GM21786 (cell line): ENCODE results near the gene DNAH2.

Experiments
- ATAC-seq: cut with Tn5 transposase; IDR thresholded peaks from one replicate; pipeline ENCODE4 v1.9.1; 2021; ENCODE audit not compliant: unreplicated experiment

Gene DNAH2

GRCh38 chr17:7837408-7838088, 120.0 kb downstream of the DNAH2 start:
- no peak for ATAC-seq

DNA sequence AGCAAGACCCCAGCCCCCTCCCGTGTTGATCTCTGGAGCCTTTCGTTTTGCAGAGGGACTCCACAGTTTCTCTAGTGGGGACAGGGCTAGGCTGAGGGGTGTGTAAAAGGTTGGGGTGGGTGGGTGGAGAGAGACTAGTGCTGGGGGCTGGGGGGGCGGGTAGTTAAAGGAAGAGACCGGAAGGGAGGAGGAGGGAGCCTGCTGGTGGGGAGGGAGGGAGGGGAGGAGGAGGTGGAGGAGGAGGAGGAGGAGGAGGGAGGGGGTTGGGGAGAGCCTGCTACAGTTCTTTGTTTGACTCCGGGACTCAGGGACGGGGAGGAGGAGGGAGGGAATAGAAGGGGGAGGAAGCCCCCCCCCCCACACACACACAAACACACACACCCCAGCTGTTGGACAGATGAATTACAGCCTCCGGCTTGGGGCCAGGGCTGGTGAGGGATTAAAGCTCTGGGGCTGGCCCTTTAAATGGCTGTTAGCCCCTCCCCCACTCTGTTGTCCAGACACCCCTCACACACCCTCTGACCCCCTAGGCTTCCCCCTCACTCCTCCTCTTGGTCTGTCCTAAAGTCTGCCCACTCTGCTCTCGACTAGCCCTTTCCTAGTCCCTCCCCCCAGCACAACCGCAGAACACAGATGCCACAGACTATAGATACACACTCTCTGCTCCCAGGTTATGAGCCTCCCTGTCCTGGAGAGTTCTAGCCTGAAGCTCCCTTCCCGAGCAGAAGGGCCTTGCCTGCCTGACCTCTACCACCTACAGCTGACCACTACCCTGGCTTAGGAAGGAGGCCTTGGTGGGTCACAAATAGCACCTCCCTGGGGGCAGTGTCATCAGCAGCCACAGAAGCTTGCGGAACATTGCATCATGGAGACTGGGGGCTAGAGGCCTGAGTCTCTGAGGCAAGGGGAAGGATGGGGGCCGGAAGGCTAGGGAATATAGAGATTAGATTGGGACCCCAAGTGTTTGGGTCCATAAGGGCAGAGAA, 120.8 kb downstream of the DNAH2 start:
- no peak for ATAC-seq

DNA sequence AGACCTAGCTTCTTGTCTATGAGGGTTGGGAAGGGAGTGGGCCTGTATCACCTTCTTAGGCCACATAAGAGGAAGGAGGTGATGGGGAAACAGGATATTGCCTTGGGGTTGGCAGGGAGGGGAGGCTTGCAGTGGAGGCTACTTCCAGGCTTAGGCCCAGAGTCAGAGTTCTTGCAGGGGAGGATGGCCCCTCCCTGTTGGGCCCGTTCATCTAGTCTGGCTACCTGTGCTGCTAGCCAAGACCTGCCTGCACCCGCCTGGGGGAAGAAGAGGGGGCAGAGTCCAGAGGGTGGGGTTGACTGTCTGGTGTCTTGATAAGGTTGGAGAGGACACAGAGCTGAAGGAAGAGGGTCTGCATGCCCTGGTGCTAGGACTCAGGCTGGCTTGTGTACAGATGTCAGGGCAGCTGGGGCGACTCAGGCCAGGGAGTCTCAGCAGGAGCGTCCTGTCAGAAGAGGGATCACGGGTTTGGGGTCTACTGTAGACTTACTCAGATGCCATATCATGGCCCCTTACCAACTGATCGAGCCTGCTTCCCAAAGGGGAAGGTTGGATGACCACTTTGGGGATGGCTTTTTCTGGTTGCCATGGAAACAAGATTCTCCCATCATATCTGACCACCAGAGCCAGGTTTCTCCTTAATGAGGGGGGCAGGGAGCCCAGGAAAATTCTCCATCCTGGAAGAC, 121.8 kb downstream of the DNAH2 start:
- ATAC-seq, result no peak

GRCh38 chr17:7839876-7840261, 122.3 kb downstream of the DNAH2 start:
- ATAC-seq, result no peak

- no peak for ATAC-seq
These were observed 122.9 kb downstream of the DNAH2 start for GRCh38 chr17:7840441-7840840.

- ATAC-seq, result no peak
These were observed 123.3 kb downstream of the DNAH2 start for GRCh38 chr17:7840875-7841274.

GRCh38 chr17:7841396-7841914, 123.9 kb downstream of the DNAH2 start:
- ATAC-seq, result no peak

- no peak for ATAC-seq
These were observed 124.4 kb downstream of the DNAH2 start for GRCh38 chr17:7841915-7842379.

GRCh38 chr17:7842380-7843256, 125.1 kb downstream of the DNAH2 start:
- no peak for ATAC-seq

- ATAC-seq, result no peak
These were observed 125.7 kb downstream of the DNAH2 start for GRCh38 chr17:7843257-7843535.

DNA sequence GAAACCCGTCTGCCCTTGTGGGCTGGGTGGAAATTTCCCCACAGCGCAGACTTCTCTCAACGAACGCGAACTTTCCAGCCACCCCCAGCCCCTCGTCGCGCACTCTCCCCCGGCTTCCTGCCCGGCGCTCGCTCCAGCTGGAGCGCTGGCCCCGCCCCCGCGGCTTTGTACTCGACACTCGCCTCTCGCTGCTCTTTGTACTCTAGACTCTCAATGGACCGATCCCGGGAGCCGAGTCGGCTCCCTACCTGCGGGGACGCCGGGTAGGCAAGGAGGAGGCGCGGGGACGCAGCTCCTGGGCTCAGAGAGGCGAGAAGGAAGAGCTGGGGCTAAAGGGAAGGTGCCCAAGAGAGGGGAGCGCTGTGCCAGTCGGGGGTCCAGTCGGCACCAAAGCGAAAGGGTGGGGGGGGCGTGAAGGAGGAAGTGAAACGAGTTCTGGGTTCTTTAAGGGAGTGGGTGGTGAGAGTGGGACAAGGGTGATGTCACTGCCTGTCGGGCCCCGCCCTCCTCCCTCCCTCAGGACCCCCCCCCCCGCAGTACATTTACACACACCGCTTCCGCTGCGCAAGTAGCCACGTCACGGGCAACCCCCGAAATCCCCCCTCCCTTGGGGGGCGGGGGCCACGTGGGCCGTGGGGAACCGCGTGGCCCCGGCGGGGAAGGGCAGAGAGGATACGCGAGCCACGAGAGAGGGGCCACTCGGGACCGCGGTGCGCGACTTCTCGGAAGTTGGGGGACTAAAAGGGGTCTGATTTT, 126.2 kb downstream of the DNAH2 start:
- ATAC-seq, result no peak

GRCh38 chr17:7844292-7845154, 127.0 kb downstream of the DNAH2 start:
- ATAC-seq, result peak; percentile 46

DNA sequence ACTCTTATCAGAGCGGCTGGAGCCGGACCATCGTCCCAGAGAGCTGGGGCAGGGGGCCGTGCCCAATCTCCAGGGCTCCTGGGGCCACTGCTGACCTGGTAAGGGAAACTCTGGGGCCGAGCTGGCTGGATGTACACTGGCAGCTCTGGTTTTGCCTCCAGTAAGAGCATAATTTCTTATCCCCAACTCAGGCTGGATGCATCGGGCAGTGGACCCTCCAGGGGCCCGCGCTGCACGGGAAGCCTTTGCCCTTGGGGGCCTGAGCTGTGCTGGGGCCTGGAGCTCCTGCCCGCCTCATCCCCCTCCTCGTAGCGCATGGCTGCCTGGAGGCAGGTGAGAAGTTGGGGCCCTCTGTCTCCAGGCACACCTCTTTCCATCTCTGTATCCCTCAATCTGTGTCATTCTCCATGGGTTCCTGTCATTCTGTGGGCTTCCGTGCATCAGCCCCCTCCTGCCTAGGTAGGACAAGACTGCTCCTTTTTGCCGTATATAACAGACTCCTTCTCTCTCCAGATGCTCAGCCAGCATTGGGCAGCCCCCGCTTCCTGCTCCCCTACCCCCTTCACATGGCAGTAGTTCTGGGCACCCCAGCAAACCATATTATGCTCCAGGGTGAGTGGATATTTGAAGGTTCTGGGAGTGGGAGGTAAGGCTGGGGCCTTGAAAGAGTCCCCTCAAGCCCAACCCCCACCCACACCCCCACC, 128.0 kb downstream of the DNAH2 start:
- ATAC-seq, result no peak

DNA sequence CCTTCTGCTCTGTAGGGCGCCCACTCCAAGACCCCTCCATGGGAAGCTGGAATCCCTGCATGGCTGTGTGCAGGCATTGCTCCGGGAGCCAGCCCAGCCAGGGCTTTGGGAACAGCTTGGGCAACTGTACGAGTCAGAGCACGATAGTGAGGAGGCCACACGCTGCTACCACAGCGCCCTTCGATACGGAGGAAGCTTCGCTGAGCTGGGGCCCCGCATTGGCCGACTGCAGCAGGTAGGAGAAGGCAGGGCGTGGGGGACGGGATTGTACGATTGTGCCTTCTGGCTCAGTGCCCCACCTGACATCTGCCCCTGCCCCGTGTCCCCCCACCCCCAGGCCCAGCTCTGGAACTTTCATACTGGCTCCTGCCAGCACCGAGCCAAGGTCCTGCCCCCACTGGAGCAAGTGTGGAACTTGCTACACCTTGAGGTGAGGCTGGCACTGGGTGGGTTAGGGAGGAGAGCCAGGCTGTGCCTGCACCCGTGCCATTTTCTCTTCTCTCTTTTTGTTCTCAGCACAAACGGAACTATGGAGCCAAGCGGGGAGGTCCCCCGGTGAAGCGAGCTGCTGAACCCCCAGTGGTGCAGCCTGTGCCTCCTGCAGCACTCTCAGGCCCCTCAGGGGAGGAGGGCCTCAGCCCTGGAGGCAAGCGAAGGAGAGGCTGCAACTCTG, 128.7 kb downstream of the DNAH2 start:
- no peak for ATAC-seq

GRCh38 chr17:7846765-7847661, 129.5 kb downstream of the DNAH2 start:
- no peak for ATAC-seq

GRCh38 chr17:7848131-7848579, 130.6 kb downstream of the DNAH2 start:
- ATAC-seq, result no peak

DNA sequence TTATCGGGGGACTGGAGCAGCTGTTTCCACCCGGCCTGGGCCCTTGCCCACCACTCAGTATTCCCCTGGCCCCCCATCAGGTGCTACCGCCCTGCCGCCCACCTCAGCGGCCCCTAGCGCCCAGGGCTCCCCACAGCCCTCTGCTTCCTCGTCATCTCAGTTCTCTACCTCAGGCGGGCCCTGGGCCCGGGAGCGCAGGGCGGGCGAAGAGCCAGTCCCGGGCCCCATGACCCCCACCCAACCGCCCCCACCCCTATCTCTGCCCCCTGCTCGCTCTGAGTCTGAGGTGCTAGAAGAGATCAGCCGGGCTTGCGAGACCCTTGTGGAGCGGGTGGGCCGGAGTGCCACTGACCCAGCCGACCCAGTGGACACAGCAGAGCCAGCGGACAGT, 131.2 kb downstream of the DNAH2 start:
- no peak for ATAC-seq
